Chondrocyte (in vitro differentiated cells): ENCODE measurements around the gene HOXD13. TPM values are rescaled to one million over a fixed set of nuclear protein-coding genes. Genes with fewer than 3 reads are reported as not detected.

Experiments
- DNase-seq: peaks from one replicate; pipeline ENCODE4 v3.0.0; 2021; ENCODE audit warnings: mixed read lengths, low spot score
- H3K27ac Mint-ChIP-seq: one replicate; pipeline ENCODE4 v1.8.0; 2021; ENCODE audit warnings: mild to moderate bottlenecking, moderate library complexity, mixed read lengths; ENCODE audit not compliant: unreplicated experiment
- H3K27me3 Mint-ChIP-seq: 2 replicates; pipeline ENCODE4 v1.8.0; 2021; ENCODE audit warnings: low read depth, mixed read lengths
- H3K36me3 Mint-ChIP-seq: 2 replicates; pipeline ENCODE4 v1.8.0; 2021; ENCODE audit warnings: low read depth, mixed read lengths
- H3K4me1 Mint-ChIP-seq: 2 replicates; pipeline ENCODE4 v1.8.0; 2021; ENCODE audit warnings: low read depth, mild to moderate bottlenecking, mixed read lengths
- H3K4me3 Mint-ChIP-seq: one replicate; pipeline ENCODE4 v1.8.0; 2021; ENCODE audit warnings: mild to moderate bottlenecking, moderate library complexity, mixed read lengths; ENCODE audit not compliant: unreplicated experiment
- H3K9me3 Mint-ChIP-seq: 2 replicates; pipeline ENCODE4 v1.8.0; 2021; ENCODE audit warnings: low read depth, mixed read lengths
- CTCF ChIP-seq: fragments of 200-600 bp; sonication (generic); IDR thresholded peaks from 2 replicates; pipeline ENCODE4 v1.5.0; 2021; ENCODE audit warnings: antibody characterized with exemption, mild to moderate bottlenecking, moderate library complexity
- total RNA-seq: library from RNA; stranded (reverse); gene quantifications from 3 replicates; pipeline ENCODE4 v1.2.1, GENCODE V29; 2021

The HOXD13 gene
- total RNA-seq, 1 donor from 2014 or later, result not detected

GRCh38 chr2:176067589-176068418 lies 24.7 kb upstream of the HOXD13 start:
- no peak for DNase-seq
- no peak overlapping the region for H3K27ac Mint-ChIP-seq
- TF ChIP-seq CTCF, result no peak
- no peaks in the 10 kb centered on the region for H3K9me3 Mint-ChIP-seq
- peaks cover 4% of the 10 kb centered on the region for H3K4me1 Mint-ChIP-seq
- no peak overlapping the region for H3K4me3 Mint-ChIP-seq
- H3K36me3 Mint-ChIP-seq, result no peaks in the 10 kb centered on the region
- peaks cover 66% of the 10 kb centered on the region for H3K27me3 Mint-ChIP-seq

- Mint-ChIP-seq H3K27me3 (peaks cover 72% of the 10 kb centered on the region), H3K4me1 (peaks cover 4% of the 10 kb centered on the region), H3K36me3 (no peaks in the 10 kb centered on the region), H3K27ac (no peak overlapping the region), H3K4me3 (no peak overlapping the region), H3K9me3 (no peaks in the 10 kb centered on the region)
- DNase-seq, result no peak
- no peak for TF ChIP-seq CTCF
These were observed 24.1 kb upstream of the HOXD13 start for GRCh38 chr2:176068419-176068832.

- H3K9me3 Mint-ChIP-seq, result no peaks in the 10 kb centered on the region
- H3K4me1 Mint-ChIP-seq, result peaks cover 4% of the 10 kb centered on the region
- TF ChIP-seq CTCF, result no peak
- no peak overlapping the region for H3K27ac Mint-ChIP-seq
- peaks cover 2% of the 10 kb centered on the region for H3K36me3 Mint-ChIP-seq
- H3K4me3 Mint-ChIP-seq, result no peak overlapping the region
- H3K27me3 Mint-ChIP-seq, result peaks cover 77% of the 10 kb centered on the region
- no peak for DNase-seq
These were observed 20.9 kb upstream of the HOXD13 start for GRCh38 chr2:176071330-176072291.

- no peak overlapping the region for H3K27ac Mint-ChIP-seq
- no peak for DNase-seq
- H3K27me3 Mint-ChIP-seq, result peaks cover 82% of the 10 kb centered on the region
- no peaks in the 10 kb centered on the region for H3K9me3 Mint-ChIP-seq
- H3K36me3 Mint-ChIP-seq, result peaks cover 2% of the 10 kb centered on the region
- TF ChIP-seq CTCF, result no peak
- H3K4me1 Mint-ChIP-seq, result peaks cover 4% of the 10 kb centered on the region
- H3K4me3 Mint-ChIP-seq, result no peak overlapping the region
These were observed 20.2 kb upstream of the HOXD13 start for GRCh38 chr2:176072292-176072669.
